K562 (cell line): ENCODE results near the gene KLRK1. TPM values are rescaled to one million over a fixed set of nuclear protein-coding genes. Genes with fewer than 3 reads are reported as not detected.

Experiments
- polyA plus RNA-seq, 8 experiments: library from polyadenylated mRNA; depleted of rRNA in 4 of 8; stranded (reverse) in 5 of 8; unstranded in 3 of 8; fragments of >200 nt; fragmentation: Nextera tagmentation in 2 of 8; fragmentation: Illumina TruSeq in 1 of 8; extraction: Ambion mirVana in 2 of 8; extraction: Trizol in 1 of 8; gene quantifications; 2 replicates each; pipeline versions ENCODE4 v1.2.1 to v1.2.3, GENCODE V29; 2011 to 2014; ENCODE audit warnings: inconsistent platforms in 1 of 8, missing spikeins in 1 of 8
- total RNA-seq, 7 experiments: library from RNA; depleted of rRNA in 6 of 7; stranded (reverse); fragments of >200 nt in 6 of 7; fragmentation: Illumina TruSeq in 2 of 7; extraction: Trizol in 2 of 7; gene quantifications; 2 replicates each; pipeline versions ENCODE4 v1.2.1 to v1.2.3, GENCODE V29; 2011 to 2021; ENCODE audit warnings: low replicate concordance in 1 of 7
- TF ChIP-seq, protein P1 (sequence below): fragments of 450-650 bp; IDR thresholded peaks from 2 replicates; pipeline ENCODE4 v1.6.1; 2016; ENCODE audit warnings: mild to moderate bottlenecking, moderate library complexity
- TF ChIP-seq, protein P2 (sequence below): fragments of 450-650 bp; IDR thresholded peaks from 2 replicates; pipeline ENCODE4 v1.6.1; 2016

The KLRK1 gene
- total and polyA plus RNA-seq, 9 of the 15 experiments (the other 6 are each of a cell fraction or from before 2014, with no cell fraction given): 0.03 to 0.09 (median 0.06) TPM; not detected in 3

DNA sequence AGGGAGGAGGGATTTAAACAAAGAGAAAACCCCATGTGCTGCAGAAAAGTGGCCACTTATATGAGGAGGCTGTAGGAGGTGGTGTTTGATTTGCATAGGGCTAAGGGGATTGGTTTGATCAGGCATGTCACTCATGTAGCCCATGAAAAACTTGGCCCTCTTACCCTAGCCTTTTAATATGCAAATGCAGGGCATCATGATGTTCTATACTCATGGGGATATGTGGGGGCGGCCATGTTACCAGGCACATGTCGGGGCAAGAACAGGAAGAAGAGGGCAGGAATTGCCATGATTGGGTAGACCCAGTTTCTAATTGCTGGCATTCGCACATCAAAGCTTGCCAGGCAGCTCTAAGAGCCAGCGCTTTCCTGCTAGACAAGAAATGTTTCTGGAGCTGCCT is 28.8 kb downstream of the KLRK1 start (continued):
- TF ChIP-seq, protein P1, sequence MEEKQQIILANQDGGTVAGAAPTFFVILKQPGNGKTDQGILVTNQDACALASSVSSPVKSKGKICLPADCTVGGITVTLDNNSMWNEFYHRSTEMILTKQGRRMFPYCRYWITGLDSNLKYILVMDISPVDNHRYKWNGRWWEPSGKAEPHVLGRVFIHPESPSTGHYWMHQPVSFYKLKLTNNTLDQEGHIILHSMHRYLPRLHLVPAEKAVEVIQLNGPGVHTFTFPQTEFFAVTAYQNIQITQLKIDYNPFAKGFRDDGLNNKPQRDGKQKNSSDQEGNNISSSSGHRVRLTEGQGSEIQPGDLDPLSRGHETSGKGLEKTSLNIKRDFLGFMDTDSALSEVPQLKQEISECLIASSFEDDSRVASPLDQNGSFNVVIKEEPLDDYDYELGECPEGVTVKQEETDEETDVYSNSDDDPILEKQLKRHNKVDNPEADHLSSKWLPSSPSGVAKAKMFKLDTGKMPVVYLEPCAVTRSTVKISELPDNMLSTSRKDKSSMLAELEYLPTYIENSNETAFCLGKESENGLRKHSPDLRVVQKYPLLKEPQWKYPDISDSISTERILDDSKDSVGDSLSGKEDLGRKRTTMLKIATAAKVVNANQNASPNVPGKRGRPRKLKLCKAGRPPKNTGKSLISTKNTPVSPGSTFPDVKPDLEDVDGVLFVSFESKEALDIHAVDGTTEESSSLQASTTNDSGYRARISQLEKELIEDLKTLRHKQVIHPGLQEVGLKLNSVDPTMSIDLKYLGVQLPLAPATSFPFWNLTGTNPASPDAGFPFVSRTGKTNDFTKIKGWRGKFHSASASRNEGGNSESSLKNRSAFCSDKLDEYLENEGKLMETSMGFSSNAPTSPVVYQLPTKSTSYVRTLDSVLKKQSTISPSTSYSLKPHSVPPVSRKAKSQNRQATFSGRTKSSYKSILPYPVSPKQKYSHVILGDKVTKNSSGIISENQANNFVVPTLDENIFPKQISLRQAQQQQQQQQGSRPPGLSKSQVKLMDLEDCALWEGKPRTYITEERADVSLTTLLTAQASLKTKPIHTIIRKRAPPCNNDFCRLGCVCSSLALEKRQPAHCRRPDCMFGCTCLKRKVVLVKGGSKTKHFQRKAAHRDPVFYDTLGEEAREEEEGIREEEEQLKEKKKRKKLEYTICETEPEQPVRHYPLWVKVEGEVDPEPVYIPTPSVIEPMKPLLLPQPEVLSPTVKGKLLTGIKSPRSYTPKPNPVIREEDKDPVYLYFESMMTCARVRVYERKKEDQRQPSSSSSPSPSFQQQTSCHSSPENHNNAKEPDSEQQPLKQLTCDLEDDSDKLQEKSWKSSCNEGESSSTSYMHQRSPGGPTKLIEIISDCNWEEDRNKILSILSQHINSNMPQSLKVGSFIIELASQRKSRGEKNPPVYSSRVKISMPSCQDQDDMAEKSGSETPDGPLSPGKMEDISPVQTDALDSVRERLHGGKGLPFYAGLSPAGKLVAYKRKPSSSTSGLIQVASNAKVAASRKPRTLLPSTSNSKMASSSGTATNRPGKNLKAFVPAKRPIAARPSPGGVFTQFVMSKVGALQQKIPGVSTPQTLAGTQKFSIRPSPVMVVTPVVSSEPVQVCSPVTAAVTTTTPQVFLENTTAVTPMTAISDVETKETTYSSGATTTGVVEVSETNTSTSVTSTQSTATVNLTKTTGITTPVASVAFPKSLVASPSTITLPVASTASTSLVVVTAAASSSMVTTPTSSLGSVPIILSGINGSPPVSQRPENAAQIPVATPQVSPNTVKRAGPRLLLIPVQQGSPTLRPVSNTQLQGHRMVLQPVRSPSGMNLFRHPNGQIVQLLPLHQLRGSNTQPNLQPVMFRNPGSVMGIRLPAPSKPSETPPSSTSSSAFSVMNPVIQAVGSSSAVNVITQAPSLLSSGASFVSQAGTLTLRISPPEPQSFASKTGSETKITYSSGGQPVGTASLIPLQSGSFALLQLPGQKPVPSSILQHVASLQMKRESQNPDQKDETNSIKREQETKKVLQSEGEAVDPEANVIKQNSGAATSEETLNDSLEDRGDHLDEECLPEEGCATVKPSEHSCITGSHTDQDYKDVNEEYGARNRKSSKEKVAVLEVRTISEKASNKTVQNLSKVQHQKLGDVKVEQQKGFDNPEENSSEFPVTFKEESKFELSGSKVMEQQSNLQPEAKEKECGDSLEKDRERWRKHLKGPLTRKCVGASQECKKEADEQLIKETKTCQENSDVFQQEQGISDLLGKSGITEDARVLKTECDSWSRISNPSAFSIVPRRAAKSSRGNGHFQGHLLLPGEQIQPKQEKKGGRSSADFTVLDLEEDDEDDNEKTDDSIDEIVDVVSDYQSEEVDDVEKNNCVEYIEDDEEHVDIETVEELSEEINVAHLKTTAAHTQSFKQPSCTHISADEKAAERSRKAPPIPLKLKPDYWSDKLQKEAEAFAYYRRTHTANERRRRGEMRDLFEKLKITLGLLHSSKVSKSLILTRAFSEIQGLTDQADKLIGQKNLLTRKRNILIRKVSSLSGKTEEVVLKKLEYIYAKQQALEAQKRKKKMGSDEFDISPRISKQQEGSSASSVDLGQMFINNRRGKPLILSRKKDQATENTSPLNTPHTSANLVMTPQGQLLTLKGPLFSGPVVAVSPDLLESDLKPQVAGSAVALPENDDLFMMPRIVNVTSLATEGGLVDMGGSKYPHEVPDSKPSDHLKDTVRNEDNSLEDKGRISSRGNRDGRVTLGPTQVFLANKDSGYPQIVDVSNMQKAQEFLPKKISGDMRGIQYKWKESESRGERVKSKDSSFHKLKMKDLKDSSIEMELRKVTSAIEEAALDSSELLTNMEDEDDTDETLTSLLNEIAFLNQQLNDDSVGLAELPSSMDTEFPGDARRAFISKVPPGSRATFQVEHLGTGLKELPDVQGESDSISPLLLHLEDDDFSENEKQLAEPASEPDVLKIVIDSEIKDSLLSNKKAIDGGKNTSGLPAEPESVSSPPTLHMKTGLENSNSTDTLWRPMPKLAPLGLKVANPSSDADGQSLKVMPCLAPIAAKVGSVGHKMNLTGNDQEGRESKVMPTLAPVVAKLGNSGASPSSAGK: 0 out of 2 replicates have a peak, but pooled peaks have one; percentile 25
- TF ChIP-seq, protein P2, sequence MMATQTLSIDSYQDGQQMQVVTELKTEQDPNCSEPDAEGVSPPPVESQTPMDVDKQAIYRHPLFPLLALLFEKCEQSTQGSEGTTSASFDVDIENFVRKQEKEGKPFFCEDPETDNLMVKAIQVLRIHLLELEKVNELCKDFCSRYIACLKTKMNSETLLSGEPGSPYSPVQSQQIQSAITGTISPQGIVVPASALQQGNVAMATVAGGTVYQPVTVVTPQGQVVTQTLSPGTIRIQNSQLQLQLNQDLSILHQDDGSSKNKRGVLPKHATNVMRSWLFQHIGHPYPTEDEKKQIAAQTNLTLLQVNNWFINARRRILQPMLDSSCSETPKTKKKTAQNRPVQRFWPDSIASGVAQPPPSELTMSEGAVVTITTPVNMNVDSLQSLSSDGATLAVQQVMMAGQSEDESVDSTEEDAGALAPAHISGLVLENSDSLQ: peak; percentile 96
